HG03342 (cell line): ENCODE measurements around the gene TIAM1.
"Not testable (repeated sequence)": the region's sequence is repeated elsewhere in the genome, so short reads cannot be mapped to it uniquely, and the experiment has no call there.

Experiments used
- ATAC-seq: cut with Tn5 transposase; IDR thresholded peaks from one replicate; pipeline ENCODE4 v1.9.1; 2021; ENCODE audit warnings: mild to moderate bottlenecking, moderate library complexity; ENCODE audit not compliant: unreplicated experiment

TIAM1 gene

GRCh38 chr21:31260790-31261189 is 83.3 kb downstream of the TIAM1 start:
- no peak for ATAC-seq

GRCh38 chr21:31258073-31258472 is 86.0 kb downstream of the TIAM1 start:
- ATAC-seq, result no peak

- no peak for ATAC-seq
These were observed 86.8 kb downstream of the TIAM1 start for GRCh38 chr21:31257265-31257664.

GRCh38 chr21:31255896-31256295 is 88.2 kb downstream of the TIAM1 start:
- ATAC-seq, result no peak

GRCh38 chr21:31255036-31255435 is 89.0 kb downstream of the TIAM1 start:
- no peak for ATAC-seq

GRCh38 chr21:31254131-31254530 is 89.9 kb downstream of the TIAM1 start:
- no peak for ATAC-seq

GRCh38 chr21:31253684-31254083 is 90.4 kb downstream of the TIAM1 start:
- no peak for ATAC-seq

GRCh38 chr21:31252611-31253010 is 91.5 kb downstream of the TIAM1 start:
- ATAC-seq, result no peak

- ATAC-seq, result no peak
These were observed 92.0 kb downstream of the TIAM1 start for GRCh38 chr21:31252091-31252490.

- no peak for ATAC-seq
These were observed 92.4 kb downstream of the TIAM1 start for GRCh38 chr21:31251686-31252085.

GRCh38 chr21:31248598-31248997 is 95.5 kb downstream of the TIAM1 start:
- ATAC-seq, result no peak

- no peak for ATAC-seq
These were observed 100.5 kb downstream of the TIAM1 start for GRCh38 chr21:31243611-31244010.

GRCh38 chr21:31236528-31236927 is 107.5 kb downstream of the TIAM1 start:
- ATAC-seq, result no peak

- no peak for ATAC-seq
These were observed 108.2 kb downstream of the TIAM1 start for GRCh38 chr21:31235671-31236450.

GRCh38 chr21:31234936-31235335 is 109.1 kb downstream of the TIAM1 start:
- ATAC-seq, result no peak

GRCh38 chr21:31233711-31234110 is 110.3 kb downstream of the TIAM1 start:
- ATAC-seq, result no peak

GRCh38 chr21:31232344-31232743 is 111.7 kb downstream of the TIAM1 start:
- no peak for ATAC-seq

- no peak for ATAC-seq
These were observed 113.1 kb downstream of the TIAM1 start for GRCh38 chr21:31230937-31231336.

- ATAC-seq, result not testable (repeated sequence)
These were observed 115.3 kb downstream of the TIAM1 start for GRCh38 chr21:31228723-31229122.

GRCh38 chr21:31225713-31226112 is 118.3 kb downstream of the TIAM1 start:
- ATAC-seq, result no peak

GRCh38 chr21:31222142-31222541 is 121.9 kb downstream of the TIAM1 start:
- ATAC-seq, result no peak

GRCh38 chr21:31221043-31221442 is 123.0 kb downstream of the TIAM1 start:
- ATAC-seq, result no peak

GRCh38 chr21:31220575-31220974 is 123.5 kb downstream of the TIAM1 start:
- no peak for ATAC-seq
